ENCODE measurements around the gene FASLG. TPM values are rescaled to one million over a fixed set of nuclear protein-coding genes. Genes with fewer than 3 reads are reported as not detected.
"Not testable (repeated sequence)": the region's sequence is repeated elsewhere in the genome, so short reads cannot be mapped to it uniquely, and the experiment has no call there.

Gene FASLG
- total and polyA plus RNA-seq, 2 experiments from 2014 or later = not detected

DNA sequence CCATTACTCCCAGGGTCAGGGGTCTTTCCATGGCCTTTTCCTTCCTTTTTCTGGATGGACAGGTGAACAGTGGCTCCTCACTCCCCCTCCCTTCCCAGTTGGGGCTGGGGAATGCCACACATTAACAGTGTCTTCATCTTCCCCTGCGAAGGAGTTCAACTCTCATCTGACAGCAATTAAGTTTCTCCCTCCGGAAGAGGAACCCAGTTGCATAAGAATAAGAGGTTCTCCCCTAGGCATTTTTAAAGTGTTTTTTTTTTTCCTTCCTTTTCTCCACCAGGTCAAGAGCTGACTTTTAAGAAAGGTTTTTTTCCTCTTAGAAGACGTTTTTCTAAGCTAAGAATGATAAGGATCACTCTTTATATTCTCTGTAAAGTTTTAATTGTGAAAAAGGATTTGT is 42.3 kb upstream of the FASLG start:
- H3K4me1 ChIP-seq (ENCODE audit: low read depth) = no peaks in the 10 kb centered on the region
- H3K4me3 ChIP-seq = no peak overlapping the region
- TF ChIP-seq, protein P1, sequence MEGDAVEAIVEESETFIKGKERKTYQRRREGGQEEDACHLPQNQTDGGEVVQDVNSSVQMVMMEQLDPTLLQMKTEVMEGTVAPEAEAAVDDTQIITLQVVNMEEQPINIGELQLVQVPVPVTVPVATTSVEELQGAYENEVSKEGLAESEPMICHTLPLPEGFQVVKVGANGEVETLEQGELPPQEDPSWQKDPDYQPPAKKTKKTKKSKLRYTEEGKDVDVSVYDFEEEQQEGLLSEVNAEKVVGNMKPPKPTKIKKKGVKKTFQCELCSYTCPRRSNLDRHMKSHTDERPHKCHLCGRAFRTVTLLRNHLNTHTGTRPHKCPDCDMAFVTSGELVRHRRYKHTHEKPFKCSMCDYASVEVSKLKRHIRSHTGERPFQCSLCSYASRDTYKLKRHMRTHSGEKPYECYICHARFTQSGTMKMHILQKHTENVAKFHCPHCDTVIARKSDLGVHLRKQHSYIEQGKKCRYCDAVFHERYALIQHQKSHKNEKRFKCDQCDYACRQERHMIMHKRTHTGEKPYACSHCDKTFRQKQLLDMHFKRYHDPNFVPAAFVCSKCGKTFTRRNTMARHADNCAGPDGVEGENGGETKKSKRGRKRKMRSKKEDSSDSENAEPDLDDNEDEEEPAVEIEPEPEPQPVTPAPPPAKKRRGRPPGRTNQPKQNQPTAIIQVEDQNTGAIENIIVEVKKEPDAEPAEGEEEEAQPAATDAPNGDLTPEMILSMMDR (IDR thresholded peaks at IDR 0.05; ENCODE audit: low read depth, low read length) = no peak
- no peaks in the 10 kb centered on the region for H3K27me3 ChIP-seq
- no peaks in the 10 kb centered on the region for H3K9me3 ChIP-seq (ENCODE audit: low read depth)
- DNase-seq (ENCODE audit: low read depth in 1 of 2, low spot score in 1 of 2) = no peak
- H3K36me3 ChIP-seq = peaks cover 3% of the 10 kb centered on the region
- H3K27ac ChIP-seq = no peak overlapping the region

DNA sequence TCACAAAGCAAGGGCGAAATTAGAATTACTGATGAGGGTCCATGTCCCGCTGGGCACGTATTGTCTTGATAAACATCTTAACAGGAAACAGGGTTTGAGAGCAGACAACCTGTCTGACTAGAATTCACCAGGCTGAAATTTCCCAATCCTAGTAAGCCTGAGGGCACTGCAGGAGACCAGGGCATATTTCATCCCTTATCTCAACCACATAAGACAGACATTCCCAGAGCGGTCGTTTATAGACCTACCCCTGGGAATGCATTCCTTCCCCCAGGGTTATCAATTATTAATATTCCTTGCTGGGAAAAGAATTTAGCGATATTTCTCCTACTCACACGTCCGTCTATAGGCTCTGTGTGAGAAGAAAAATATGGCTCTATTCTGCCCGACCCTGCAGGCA is 38.3 kb upstream of the FASLG start:
- not testable (repeated sequence) for H3K9me3 ChIP-seq (ENCODE audit: low read depth); H3K4me1 ChIP-seq (ENCODE audit: low read depth)

DNA sequence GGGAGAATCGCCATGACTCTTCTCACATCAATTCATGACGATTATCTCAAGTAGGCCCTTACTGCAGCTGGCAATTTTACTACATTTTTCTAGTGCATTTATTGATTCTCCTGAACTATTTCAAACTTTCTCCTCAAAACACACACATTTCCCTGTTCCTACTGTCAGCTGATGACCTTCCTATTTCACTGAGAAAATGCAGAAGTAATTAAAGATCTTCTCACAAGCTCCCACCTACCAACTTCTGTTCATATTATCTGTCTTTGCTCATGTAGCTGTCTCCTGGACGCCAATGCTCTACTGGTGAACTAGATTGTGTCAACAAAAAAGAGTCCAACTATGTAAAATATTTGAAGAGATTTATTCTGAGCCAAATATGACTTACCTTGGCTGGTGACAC is 36.4 kb upstream of the FASLG start:
- Histone ChIP-seq H3K9me3 (ENCODE audit: low read depth) (no peaks in the 10 kb centered on the region), H3K4me3 (no peak overlapping the region)
- TF ChIP-seq, protein P1 (IDR thresholded peaks at IDR 0.05; ENCODE audit: low read depth, low read length) = no peak

More for the DNA sequence above, 38.3 kb upstream of the FASLG start:
- not testable (repeated sequence) for DNase-seq (ENCODE audit: low read depth in 1 of 2, low spot score in 1 of 2); H3K36me3 ChIP-seq; H3K27ac ChIP-seq; H3K27me3 ChIP-seq; H3K4me3 ChIP-seq

DNA sequence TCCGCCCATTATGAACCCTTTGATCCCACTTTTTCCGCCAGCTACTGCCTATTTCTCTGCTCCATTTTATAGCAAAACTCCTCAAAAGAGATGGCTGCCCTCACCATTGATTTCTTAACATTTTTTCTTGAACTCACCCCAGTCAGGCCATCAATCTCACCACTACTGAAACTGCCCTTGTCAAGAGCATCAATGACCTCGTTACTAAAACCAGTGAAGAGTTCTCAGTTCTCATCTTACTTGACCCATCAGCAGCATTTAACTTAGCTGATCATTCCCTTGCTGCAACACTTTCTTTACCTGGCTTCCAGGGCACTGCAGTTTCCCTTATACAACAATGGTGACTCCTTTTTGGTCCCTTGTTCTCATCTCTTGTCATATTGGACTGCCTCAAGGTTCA is 35.2 kb upstream of the FASLG start:
- H3K9me3 ChIP-seq (ENCODE audit: low read depth) = no peaks in the 10 kb centered on the region
- H3K27me3 ChIP-seq = no peaks in the 10 kb centered on the region
- no peak for DNase-seq (ENCODE audit: low read depth in 1 of 2, low spot score in 1 of 2)
- TF ChIP-seq, protein P1 (IDR thresholded peaks at IDR 0.05; ENCODE audit: low read depth, low read length) = no peak
- no peak overlapping the region for H3K4me3 ChIP-seq
- no peaks in the 10 kb centered on the region for H3K36me3 ChIP-seq
- H3K27ac ChIP-seq = no peak overlapping the region
- no peaks in the 10 kb centered on the region for H3K4me1 ChIP-seq (ENCODE audit: low read depth)

More for the DNA sequence above, 36.4 kb upstream of the FASLG start:
- no peaks in the 10 kb centered on the region for H3K36me3 ChIP-seq
- H3K4me1 ChIP-seq (ENCODE audit: low read depth) = no peaks in the 10 kb centered on the region
- no peaks in the 10 kb centered on the region for H3K27me3 ChIP-seq
- no peak overlapping the region for H3K27ac ChIP-seq
- no peak for DNase-seq (ENCODE audit: low read depth in 1 of 2, low spot score in 1 of 2)

DNA sequence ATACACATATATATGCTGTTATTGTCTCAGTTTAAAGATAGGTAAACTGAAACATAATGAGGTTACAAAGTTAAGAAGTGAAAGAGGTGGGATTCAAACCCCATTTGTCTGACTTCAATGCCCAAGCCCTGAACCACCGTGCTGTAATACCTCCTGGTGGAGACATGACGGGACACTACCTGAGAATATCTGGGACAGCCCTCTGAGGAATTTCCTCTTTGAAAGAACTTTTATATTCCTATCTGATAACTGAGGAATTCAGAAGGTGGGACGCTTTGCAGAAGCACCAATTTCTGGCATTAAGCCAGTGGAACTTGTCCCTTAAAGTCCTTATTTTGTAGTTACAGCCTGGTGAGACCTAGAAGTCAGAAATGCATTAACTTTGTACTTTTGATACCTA is 32.1 kb upstream of the FASLG start:
- TF ChIP-seq, protein P1 (IDR thresholded peaks at IDR 0.05; ENCODE audit: low read depth, low read length) = no peak
- no peak overlapping the region for H3K27ac ChIP-seq
- H3K4me3 ChIP-seq = no peak overlapping the region
- H3K27me3 ChIP-seq = no peaks in the 10 kb centered on the region
- peak in 1 of 2 donors; percentile 3 for DNase-seq (ENCODE audit: low read depth in 1 of 2, low spot score in 1 of 2)
- no peaks in the 10 kb centered on the region for H3K4me1 ChIP-seq (ENCODE audit: low read depth)
- H3K36me3 ChIP-seq = no peaks in the 10 kb centered on the region
- H3K9me3 ChIP-seq (ENCODE audit: low read depth) = no peaks in the 10 kb centered on the region

DNA sequence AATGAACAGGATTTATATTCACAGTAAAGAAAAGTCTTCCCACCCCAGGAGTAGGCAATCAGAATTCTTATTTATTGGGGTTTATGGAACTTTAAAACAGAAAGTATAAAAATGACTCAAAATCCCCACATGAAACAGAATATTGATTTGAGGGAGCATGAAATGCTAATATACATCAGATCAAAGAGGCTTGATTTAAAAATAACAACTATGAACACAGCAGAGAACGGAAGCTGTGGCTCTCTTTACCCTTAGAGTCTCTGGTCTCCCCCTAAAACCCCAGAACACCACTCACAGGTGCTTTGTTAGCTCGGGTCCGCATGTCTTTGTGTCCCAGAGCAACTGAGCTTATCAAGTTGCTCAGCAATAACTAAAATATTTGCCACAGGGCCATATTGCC is 31.2 kb upstream of the FASLG start:
- H3K27me3 ChIP-seq = no peaks in the 10 kb centered on the region
- H3K4me1 ChIP-seq (ENCODE audit: low read depth) = no peaks in the 10 kb centered on the region
- no peaks in the 10 kb centered on the region for H3K36me3 ChIP-seq
- DNase-seq (ENCODE audit: low read depth in 1 of 2, low spot score in 1 of 2) = no peak
- H3K9me3 ChIP-seq (ENCODE audit: low read depth) = no peaks in the 10 kb centered on the region
- no peak overlapping the region for H3K4me3 ChIP-seq
- TF ChIP-seq, protein P1 (IDR thresholded peaks at IDR 0.05; ENCODE audit: low read depth, low read length) = no peak
- H3K27ac ChIP-seq = no peak overlapping the region
